ENCODE results near the gene ZNF716.
"Not testable (repeated sequence)": the region's sequence is repeated elsewhere in the genome, so short reads cannot be mapped to it uniquely, and the experiment has no call there.

Gene ZNF716

GRCh38 chr7:57427146-57427545, 22.8 kb upstream of the ZNF716 start:
- DNase-seq: no peak

GRCh38 chr7:57427594-57427993, 22.4 kb upstream of the ZNF716 start:
- no peak for DNase-seq

GRCh38 chr7:57432583-57432982, 17.4 kb upstream of the ZNF716 start:
- DNase-seq: no peak

GRCh38 chr7:57437581-57437980, 12.4 kb upstream of the ZNF716 start:
- DNase-seq: no peak

- no peak for DNase-seq
Measured at GRCh38 chr7:57438244-57438643, 11.7 kb upstream of the ZNF716 start.

- no peak for DNase-seq
Measured at GRCh38 chr7:57443567-57443966, 6.4 kb upstream of the ZNF716 start.

- DNase-seq: not testable (repeated sequence)
Measured at GRCh38 chr7:57469186-57469828, 19.3 kb downstream of the ZNF716 start.

GRCh38 chr7:57480304-57480703, 30.3 kb downstream of the ZNF716 start:
- DNase-seq: not testable (repeated sequence)

- not testable (repeated sequence) for DNase-seq
Measured at GRCh38 chr7:57485022-57485421, 35.0 kb downstream of the ZNF716 start.

- DNase-seq: no peak
Measured at GRCh38 chr7:57487957-57488356, 38.0 kb downstream of the ZNF716 start.

GRCh38 chr7:57495111-57495510, 45.1 kb downstream of the ZNF716 start:
- not testable (repeated sequence) for DNase-seq

- DNase-seq: no peak
Measured at GRCh38 chr7:57496395-57496794, 46.4 kb downstream of the ZNF716 start.

- DNase-seq: no peak
Measured at GRCh38 chr7:57505176-57505575, 55.2 kb downstream of the ZNF716 start.
